ENCODE results near the gene CABYR. TPM values are rescaled to one million over a fixed set of nuclear protein-coding genes. Genes with fewer than 3 reads are reported as not detected.

CABYR gene, protein sequence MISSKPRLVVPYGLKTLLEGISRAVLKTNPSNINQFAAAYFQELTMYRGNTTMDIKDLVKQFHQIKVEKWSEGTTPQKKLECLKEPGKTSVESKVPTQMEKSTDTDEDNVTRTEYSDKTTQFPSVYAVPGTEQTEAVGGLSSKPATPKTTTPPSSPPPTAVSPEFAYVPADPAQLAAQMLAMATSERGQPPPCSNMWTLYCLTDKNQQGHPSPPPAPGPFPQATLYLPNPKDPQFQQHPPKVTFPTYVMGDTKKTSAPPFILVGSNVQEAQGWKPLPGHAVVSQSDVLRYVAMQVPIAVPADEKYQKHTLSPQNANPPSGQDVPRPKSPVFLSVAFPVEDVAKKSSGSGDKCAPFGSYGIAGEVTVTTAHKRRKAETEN
- total RNA-seq, result under 1 TPM; 0.48 to 0.95 TPM

DNA sequence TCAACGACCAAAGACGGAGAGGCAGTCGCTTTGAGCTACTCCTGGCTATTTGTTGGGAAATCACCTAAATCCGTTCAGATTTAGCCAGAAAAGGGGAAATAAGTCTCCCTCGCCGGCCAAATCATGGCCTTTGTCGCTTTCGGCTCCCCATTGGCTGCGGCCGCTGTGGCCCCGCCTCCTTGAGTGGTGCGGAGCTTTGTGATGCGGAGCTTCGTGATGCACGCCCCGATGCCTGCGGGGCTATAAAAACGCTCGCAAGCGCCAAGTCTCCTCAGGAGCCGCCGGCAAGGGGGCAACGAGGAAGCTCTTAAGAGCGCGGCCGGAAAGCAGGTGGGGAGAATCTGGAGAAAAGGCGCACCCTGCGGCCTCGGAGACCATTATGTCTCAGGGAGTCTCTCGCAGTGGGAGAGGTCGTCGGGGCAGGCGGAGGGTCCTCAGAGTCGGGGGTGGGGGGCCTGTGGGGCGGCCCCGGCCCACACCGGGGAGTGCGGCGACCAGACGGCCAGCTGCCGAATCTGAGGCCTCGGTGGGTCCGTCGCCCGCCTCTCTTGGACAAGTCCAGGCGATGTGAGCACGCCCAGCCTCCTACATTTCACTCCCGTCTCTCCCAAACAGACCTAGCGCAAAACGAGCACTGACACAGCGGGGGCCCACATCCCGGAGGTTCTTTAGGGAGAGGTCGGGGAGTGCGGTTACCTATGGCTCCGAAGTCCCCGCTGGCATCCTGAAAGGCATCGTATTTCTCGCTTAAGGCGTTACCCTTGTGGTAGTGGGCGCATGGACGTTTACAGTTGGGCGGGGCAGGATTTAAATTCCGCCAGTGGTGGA is at the start of gene CABYR:
TSS of gene CABYR (plus strand) at position 274 of the 828 bp plus-strand sequence. CDS start 4,053 bp downstream, outside the sequence.
- Mint-ChIP-seq H3K27ac (no peak within 1 kb of the TSS), H3K4me1 (peaks cover 32% of the 10 kb centered on the region), H3K4me3 (peak within 1 kb of the TSS; percentile 78), H3K36me3 (ENCODE audit: low read depth) (peaks cover 22% of the 10 kb centered on the region), H3K9me3 (no peaks in the 10 kb centered on the region), H3K27me3 (peaks cover 29% of the 10 kb centered on the region)
- CTCF ChIA-PET, result interaction anchor here (0.6 to 1.5 kb wide), 6 partner anchors 11 to 517 kb away, joined by 3 to 5 read pairs (median 3); no protein-coding TSS in a partner anchor
- DNase-seq, result peak; percentile 68
- POLR2A ChIA-PET, result interaction anchor here (0.7 to 1.2 kb wide), 5 partner anchors 11 to 247 kb away, joined by 3 to 5 read pairs (median 3); no protein-coding TSS in a partner anchor

DNA sequence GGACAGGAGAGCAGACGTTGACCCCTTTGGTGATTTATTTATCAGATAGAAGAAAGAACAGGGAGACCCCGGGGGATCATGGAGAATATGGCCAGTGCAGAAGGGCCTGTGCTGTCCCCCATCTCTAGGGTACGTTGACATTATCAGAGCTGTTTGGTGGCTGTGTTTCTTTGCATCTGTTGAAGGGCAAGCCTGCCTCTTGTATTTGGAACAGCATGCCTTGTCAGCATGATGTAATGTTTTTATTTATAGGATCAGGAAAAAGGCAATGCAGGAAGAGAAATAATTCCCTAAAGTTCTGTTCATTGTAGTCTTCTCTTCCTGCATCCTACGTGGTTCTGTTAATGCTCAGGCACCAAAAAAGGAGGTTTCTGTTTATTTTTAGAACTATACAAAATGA is 49.8 kb upstream of the CABYR start:
- H3K4me3 Mint-ChIP-seq, result no peak overlapping the region
- peaks cover 62% of the 10 kb centered on the region for H3K36me3 Mint-ChIP-seq (ENCODE audit: low read depth)
- H3K27ac Mint-ChIP-seq, result no peak overlapping the region
- no peak for DNase-seq
- CTCF ChIA-PET, result no interaction called here
- H3K27me3 Mint-ChIP-seq, result no peaks in the 10 kb centered on the region
- peaks cover 8% of the 10 kb centered on the region for H3K4me1 Mint-ChIP-seq
- no peaks in the 10 kb centered on the region for H3K9me3 Mint-ChIP-seq
- POLR2A ChIA-PET, result no interaction called here

DNA sequence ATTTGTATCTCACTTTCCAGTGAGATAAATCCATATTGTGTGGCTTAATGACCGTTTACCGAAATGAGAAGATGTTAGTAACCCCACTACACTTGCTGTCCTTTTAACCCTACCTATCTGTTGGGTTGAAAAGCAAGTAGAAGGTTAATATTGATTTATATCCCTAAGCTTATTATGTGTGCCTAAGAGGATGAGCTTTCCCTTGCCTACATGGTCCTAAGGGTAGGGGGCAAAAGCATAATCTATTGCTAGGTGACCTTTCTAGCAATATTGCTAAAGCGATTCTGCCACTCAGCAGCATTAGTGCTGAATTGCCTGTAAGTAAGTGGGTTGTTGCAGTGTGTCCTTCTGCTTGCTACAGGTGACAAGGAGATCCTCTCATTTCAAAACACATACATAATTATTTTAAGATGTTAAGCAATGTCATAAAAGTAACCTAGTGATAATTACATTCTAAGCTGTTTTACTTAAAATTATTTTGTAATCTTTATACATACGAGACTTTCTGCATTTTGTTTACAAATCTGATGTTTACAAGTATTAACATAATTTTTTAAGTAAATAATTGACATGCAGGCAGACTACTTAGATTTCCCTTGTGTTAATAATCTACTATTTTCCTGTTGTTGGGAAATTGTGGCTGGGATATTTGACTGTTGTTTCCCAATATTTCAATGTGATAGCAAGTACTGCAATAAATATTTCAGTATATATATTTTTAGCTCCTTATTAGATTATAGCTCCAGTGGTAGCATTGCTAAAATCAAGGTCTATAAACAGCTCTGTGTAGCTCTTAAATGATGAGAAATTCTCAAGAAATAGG is 49.1 kb upstream of the CABYR start:
- Mint-ChIP-seq H3K4me1 (peaks cover 14% of the 10 kb centered on the region), H3K27me3 (no peaks in the 10 kb centered on the region), H3K36me3 (ENCODE audit: low read depth) (peaks cover 64% of the 10 kb centered on the region), H3K4me3 (no peak overlapping the region), H3K9me3 (no peaks in the 10 kb centered on the region), H3K27ac (no peak overlapping the region)
- ChIA-PET CTCF (interaction anchor here (0.6 kb wide), 1 partner anchor 899 kb away, joined by 5 read pairs; no protein-coding TSS in a partner anchor), POLR2A (no interaction called here)
- no peak for DNase-seq

DNA sequence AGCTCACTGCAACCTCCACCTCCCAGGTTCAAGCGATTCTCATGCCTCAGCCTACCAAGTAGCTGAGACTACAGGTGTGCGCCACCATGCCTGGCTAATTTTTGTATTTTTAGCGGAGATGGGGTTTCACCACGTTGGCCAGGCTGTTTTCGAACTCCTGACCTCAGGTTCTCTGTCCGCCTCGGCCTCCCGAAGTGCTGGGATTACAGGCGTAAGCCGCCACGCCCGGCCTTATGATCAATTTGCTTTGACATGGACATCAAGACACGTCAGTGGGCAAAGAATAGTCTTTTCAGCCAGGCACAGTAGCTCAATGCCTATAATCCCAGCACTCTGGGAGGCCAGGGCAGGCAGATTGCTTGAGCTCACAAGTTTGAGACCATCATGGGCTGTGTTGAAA is 48.0 kb upstream of the CABYR start:
- peaks cover 63% of the 10 kb centered on the region for H3K36me3 Mint-ChIP-seq (ENCODE audit: low read depth)
- H3K4me3 Mint-ChIP-seq, result no peak overlapping the region
- H3K4me1 Mint-ChIP-seq, result peaks cover 17% of the 10 kb centered on the region
- DNase-seq, result no peak
- H3K27ac Mint-ChIP-seq, result no peak overlapping the region
- H3K27me3 Mint-ChIP-seq, result no peaks in the 10 kb centered on the region
- no peaks in the 10 kb centered on the region for H3K9me3 Mint-ChIP-seq
- ChIA-PET POLR2A (no interaction called here), CTCF (interaction anchor here (1.0 kb wide), 1 partner anchor 172 kb away, joined by 3 read pairs; no protein-coding TSS in a partner anchor)

DNA sequence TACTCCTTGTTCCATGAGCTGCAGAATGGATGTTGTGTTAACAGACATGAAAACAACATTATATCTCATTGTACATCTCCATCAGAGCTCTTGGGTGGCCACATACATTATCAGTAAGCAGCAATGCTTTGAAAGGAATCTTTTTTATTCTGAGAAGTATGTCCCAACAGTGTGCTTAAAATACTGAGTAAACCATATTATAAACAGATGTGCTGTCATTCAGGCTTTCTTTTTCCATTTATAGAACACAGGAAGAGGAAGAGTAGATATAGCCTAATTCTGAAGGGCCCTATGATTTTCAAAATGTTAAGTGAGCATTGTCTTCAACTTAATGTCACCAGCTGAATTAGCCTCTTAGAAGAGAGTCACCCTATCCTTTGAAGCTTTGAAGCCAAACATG is 44.3 kb upstream of the CABYR start:
- DNase-seq, result no peak
- H3K27me3 Mint-ChIP-seq, result no peaks in the 10 kb centered on the region
- peaks cover 17% of the 10 kb centered on the region for H3K4me1 Mint-ChIP-seq
- ChIA-PET POLR2A (no interaction called here), CTCF (no interaction called here)
- no peak overlapping the region for H3K27ac Mint-ChIP-seq
- H3K36me3 Mint-ChIP-seq (ENCODE audit: low read depth), result peaks cover 54% of the 10 kb centered on the region
- H3K4me3 Mint-ChIP-seq, result no peak overlapping the region
- no peaks in the 10 kb centered on the region for H3K9me3 Mint-ChIP-seq

DNA sequence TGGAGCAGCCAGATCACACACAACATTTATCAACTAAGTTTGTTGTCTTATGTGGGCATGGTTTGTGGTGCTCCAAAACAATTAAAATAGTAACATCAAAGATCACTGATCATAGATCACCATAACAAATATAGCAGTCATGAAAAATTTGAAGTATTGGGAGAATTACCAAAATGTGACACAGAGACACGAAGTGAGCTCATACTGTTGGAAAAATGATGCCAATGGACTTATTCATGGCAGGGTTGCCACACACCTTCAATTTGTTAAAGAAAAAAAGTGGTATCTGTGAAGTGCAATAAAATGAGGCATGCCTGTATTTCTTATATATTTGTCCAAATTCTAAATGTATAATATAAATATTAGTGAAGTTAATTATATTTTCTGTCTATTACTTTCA is 42.9 kb upstream of the CABYR start:
- peaks cover 17% of the 10 kb centered on the region for H3K4me1 Mint-ChIP-seq
- no peaks in the 10 kb centered on the region for H3K9me3 Mint-ChIP-seq
- no peak overlapping the region for H3K4me3 Mint-ChIP-seq
- peaks cover 58% of the 10 kb centered on the region for H3K36me3 Mint-ChIP-seq (ENCODE audit: low read depth)
- POLR2A ChIA-PET, result interaction anchor here (1.6 kb wide), 1 partner anchor 15 kb away, joined by 3 read pairs; no protein-coding TSS in a partner anchor
- no peaks in the 10 kb centered on the region for H3K27me3 Mint-ChIP-seq
- no peak overlapping the region for H3K27ac Mint-ChIP-seq
- DNase-seq, result no peak
- CTCF ChIA-PET, result interaction anchor here (1.3 kb wide), 1 partner anchor 22 kb away, joined by 4 read pairs; no protein-coding TSS in a partner anchor

DNA sequence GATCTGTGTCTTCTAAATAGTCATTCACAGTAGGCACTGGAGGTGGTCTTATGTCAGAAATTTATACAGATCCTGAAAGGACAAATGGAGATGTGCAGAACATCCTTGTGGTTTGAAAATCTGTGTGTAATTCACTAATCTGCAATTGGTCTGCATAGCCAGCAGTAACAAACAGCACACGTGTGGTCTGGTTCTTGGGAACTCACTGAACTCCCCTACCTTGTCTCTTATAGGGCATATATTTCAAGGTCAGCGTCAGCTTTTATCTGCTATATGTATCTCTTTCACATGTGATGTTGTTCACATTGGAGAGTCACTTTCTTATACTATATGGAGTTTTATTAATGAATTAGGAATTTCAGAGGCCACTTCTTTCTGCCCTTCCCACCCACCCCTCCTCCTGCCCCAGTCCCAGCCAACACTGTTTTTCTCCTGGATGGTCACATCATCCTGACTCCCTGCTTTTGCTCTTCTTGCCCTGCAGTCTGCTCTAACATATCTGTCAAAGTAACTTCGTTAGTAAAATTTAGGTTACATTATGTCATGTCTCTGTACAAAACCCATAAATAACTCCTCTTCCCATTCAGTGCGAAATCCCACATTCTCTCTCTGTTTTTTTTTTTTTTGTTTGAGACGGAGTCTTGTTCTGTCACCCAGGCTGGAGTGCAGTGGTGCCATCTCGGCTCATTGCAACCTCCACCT is 35.4 kb upstream of the CABYR start:
- DNase-seq, result no peak
- Mint-ChIP-seq H3K9me3 (no peaks in the 10 kb centered on the region), H3K36me3 (ENCODE audit: low read depth) (peaks cover 51% of the 10 kb centered on the region), H3K4me1 (no peaks in the 10 kb centered on the region), H3K4me3 (no peak overlapping the region), H3K27ac (no peak overlapping the region), H3K27me3 (no peaks in the 10 kb centered on the region)
- ChIA-PET CTCF (no interaction called here), POLR2A (no interaction called here)

DNA sequence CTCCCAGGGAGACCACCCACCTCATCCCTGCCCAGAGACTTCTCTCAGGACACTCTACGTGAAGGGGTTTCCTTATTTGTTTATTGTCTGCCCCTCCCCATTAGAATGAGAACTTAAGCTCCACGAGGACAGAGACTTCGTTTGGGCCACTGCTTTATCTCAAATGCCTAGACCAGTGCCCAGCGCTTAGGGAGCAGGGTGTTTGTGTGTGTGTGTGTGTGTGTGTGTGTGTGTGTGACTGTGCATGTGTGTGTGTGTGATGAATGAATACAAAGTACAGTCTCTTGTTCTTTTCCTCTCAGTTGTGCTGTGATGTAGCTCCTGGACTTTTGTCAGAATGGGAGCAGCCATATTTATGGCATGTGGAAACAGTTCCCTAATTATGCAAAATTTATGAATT is 34.4 kb upstream of the CABYR start:
- Mint-ChIP-seq H3K4me3 (no peak overlapping the region), H3K9me3 (no peaks in the 10 kb centered on the region), H3K27ac (no peak overlapping the region), H3K36me3 (ENCODE audit: low read depth) (peaks cover 51% of the 10 kb centered on the region), H3K27me3 (no peaks in the 10 kb centered on the region), H3K4me1 (no peaks in the 10 kb centered on the region)
- no peak for DNase-seq
- ChIA-PET POLR2A (no interaction called here), CTCF (no interaction called here)

DNA sequence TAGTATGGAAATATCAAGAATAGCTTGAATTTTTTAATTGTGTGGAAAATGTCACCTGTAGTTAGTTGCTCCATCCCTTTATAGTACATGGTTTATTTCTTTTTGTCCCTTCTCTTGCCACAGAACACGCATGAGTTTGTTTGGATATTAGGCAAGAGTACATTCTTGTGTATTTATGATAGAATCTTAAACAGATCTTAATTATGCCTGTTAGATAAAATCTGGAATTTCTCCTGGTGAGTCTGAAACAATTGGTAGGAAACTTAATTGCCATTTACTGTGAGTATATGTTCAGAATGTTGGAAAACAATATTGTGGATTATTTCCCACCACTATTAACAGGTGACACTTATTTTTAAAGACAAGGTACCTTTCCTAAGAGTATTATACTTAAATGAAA is 30.2 kb upstream of the CABYR start:
- H3K4me1 Mint-ChIP-seq, result peaks cover 12% of the 10 kb centered on the region
- no peak overlapping the region for H3K27ac Mint-ChIP-seq
- no peak overlapping the region for H3K4me3 Mint-ChIP-seq
- H3K9me3 Mint-ChIP-seq, result no peaks in the 10 kb centered on the region
- CTCF ChIA-PET, result interaction anchor here (1.1 kb wide), 1 partner anchor 11 kb away, joined by 3 read pairs; no protein-coding TSS in a partner anchor
- H3K27me3 Mint-ChIP-seq, result no peaks in the 10 kb centered on the region
- no peak for DNase-seq
- H3K36me3 Mint-ChIP-seq (ENCODE audit: low read depth), result peaks cover 37% of the 10 kb centered on the region
- POLR2A ChIA-PET, result no interaction called here

DNA sequence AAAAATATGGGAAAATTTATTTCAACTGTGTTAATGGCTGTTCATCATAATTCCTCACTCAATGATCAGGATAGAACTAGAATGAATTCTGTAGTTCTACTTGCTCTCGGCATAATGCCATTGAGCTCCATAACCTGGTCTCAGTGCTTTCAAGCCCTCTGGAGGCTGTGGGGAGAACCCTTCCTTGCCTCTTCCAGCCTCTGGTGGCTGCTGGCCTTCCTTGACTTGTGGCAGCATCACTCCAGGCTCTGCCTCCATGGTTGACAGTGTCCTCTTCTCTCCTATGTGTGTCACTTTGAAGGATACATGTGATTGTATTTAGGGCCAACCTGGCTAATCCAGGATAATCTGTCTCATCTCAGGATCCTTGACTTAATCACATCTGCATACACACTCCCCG is 26.9 kb upstream of the CABYR start:
- H3K4me3 Mint-ChIP-seq, result no peak overlapping the region
- no peak overlapping the region for H3K27ac Mint-ChIP-seq
- no peaks in the 10 kb centered on the region for H3K27me3 Mint-ChIP-seq
- H3K4me1 Mint-ChIP-seq, result peaks cover 36% of the 10 kb centered on the region
- H3K36me3 Mint-ChIP-seq (ENCODE audit: low read depth), result peaks cover 40% of the 10 kb centered on the region
- no peaks in the 10 kb centered on the region for H3K9me3 Mint-ChIP-seq
- CTCF ChIA-PET, result no interaction called here
- POLR2A ChIA-PET, result no interaction called here
- no peak for DNase-seq

DNA sequence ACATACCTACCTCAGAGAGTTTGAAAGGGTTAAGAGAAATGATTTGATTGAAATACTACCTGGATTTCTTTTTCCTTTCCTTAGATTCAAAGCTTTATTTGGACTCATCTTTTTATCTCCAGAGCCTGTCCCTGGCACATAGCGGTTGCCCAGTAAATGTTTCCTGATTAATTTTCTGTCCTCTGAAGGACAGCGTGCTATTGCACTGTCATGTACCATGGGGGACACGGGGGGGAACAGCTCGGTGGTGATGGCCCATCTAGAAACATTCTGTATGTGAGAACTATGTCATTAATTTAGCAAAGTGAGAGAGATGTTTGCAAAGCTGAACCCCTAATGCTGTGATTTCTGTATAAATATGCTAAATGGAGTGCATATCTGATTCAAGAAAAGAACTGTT is 26.4 kb upstream of the CABYR start:
- POLR2A ChIA-PET, result no interaction called here

DNA sequence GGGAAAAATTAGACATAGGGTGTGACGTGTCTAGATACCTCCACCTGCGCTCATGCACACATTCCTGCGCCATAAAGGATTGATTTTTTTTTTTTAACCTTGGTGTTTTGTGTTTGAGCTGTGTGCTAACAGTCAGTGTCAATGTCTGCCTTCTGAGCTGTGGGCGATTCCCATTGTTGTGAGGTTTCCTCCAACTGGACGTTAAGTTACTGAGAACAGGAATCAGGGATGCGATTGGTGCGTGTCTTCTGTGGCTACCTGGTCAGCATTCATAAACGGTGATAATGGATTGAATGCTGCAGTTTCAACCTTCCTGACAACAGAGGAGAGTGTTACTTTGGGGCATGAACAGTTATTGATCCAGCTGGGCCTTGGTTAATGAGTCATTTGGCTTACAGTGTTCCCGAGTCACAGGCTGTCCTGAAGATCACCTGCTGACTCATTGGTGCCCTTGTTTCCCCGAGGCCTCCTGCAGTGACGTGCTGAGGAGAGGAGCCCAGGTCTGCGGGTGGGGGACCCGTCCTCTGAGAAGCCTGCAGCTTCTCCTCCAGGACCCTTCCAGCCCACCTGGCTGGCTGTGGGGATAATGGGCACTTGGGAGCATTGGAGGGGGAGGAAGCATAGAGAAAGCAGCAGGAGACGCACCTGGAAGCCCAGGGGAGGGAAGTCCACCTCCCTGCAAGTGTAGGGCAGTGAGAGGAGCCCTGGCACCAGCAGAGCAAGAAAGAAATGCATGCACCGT is 25.8 kb upstream of the CABYR start:
- peaks cover 36% of the 10 kb centered on the region for H3K4me1 Mint-ChIP-seq
- H3K9me3 Mint-ChIP-seq, result no peaks in the 10 kb centered on the region
- peaks cover 41% of the 10 kb centered on the region for H3K36me3 Mint-ChIP-seq (ENCODE audit: low read depth)
- DNase-seq, result no peak
- CTCF ChIA-PET, result interaction anchor here (0.5 kb wide), 1 partner anchor 299 kb away, joined by 3 read pairs; no protein-coding TSS in a partner anchor
- H3K27ac Mint-ChIP-seq, result no peak overlapping the region
- no peak overlapping the region for H3K4me3 Mint-ChIP-seq
- no peaks in the 10 kb centered on the region for H3K27me3 Mint-ChIP-seq
- POLR2A ChIA-PET, result no interaction called here

More for the DNA sequence above, 26.4 kb upstream of the CABYR start:
- H3K9me3 Mint-ChIP-seq, result no peaks in the 10 kb centered on the region
- H3K4me1 Mint-ChIP-seq, result peaks cover 36% of the 10 kb centered on the region
- CTCF ChIA-PET, result no interaction called here
- no peaks in the 10 kb centered on the region for H3K27me3 Mint-ChIP-seq
- no peak for DNase-seq
- no peak overlapping the region for H3K27ac Mint-ChIP-seq
- peaks cover 39% of the 10 kb centered on the region for H3K36me3 Mint-ChIP-seq (ENCODE audit: low read depth)
- no peak overlapping the region for H3K4me3 Mint-ChIP-seq
